HEK293 (cell line): ENCODE data around the gene TCF12.

ENCODE experiments used
- CTCF ChIA-PET: fragments of 350-600 bp; formaldehyde crosslinking; extraction: SDS; loops from one replicate; lab custom pipeline; 2021; ENCODE audit warnings: antibody characterized with exemption; lab: Yijun Ruan, JAX
- POLR2A ChIA-PET: fragments of 300-600 bp; formaldehyde crosslinking; extraction: SDS; loops from one replicate; lab custom pipeline; 2020; ENCODE audit warnings: antibody characterized with exemption, inconsistent platforms; lab: Yijun Ruan, JAX
- H3K27ac ChIP-seq: fragments of 200-500 bp; sonication (Bioruptor generic); 2 replicates; pipeline ENCODE4 v1.5.1; 2014; ENCODE audit warnings: low read depth, low read length, control low read depth, inconsistent platforms; ENCODE audit errors: extremely low read depth
- H3K36me3 ChIP-seq, 2 experiments: fragments of 200-500 bp in 1 of 2; sonication (Bioruptor generic) in 1 of 2; 1 replicate in 1 of 2; 2 replicates in 1 of 2; pipeline ENCODE4 v1.5.1; 2014 to 2017; ENCODE audit warnings: inconsistent platforms in 2 of 2, low read length in 2 of 2; ENCODE audit not compliant: control insufficient read depth in 2 of 2, insufficient read depth in 1 of 2
- H3K4me1 ChIP-seq: fragments of 200-500 bp; sonication (Bioruptor generic); 2 replicates; pipeline ENCODE4 v1.5.1; 2014; ENCODE audit warnings: mild to moderate bottlenecking, low read length, inconsistent platforms; ENCODE audit not compliant: control insufficient read depth, insufficient read depth
- H3K4me3 ChIP-seq: 2 replicates; pipeline ENCODE4 v1.5.1; 2011; ENCODE audit warnings: low read depth, mild to moderate bottlenecking, control low read depth, low read length, moderate library complexity
- H3K9me3 ChIP-seq: fragments of 200-500 bp; sonication (Bioruptor generic); 2 replicates; pipeline ENCODE4 v1.5.1; 2014; ENCODE audit warnings: low read depth, low read length, inconsistent platforms; ENCODE audit not compliant: control insufficient read depth, insufficient read depth
- KLF16 ChIP-seq: fragments of 450-650 bp; formaldehyde crosslinking; IDR thresholded peaks from 2 replicates; pipeline ENCODE4 v1.5.1; 2017; ENCODE audit warnings: missing biosample characterization, missing genetic modification characterization
- REPIN1 ChIP-seq: fragments of 450-650 bp; formaldehyde crosslinking; IDR thresholded peaks from 2 replicates; pipeline ENCODE4 v1.5.1; 2017; ENCODE audit warnings: missing biosample characterization, missing genetic modification characterization, low read depth
- YY1 ChIP-seq: fragments of 450-650 bp; formaldehyde crosslinking; IDR thresholded peaks from 2 replicates; pipeline ENCODE4 v1.5.1; 2018; ENCODE audit warnings: missing biosample characterization, missing genetic modification characterization
- ZBTB17 ChIP-seq: fragments of 450-650 bp; formaldehyde crosslinking; IDR thresholded peaks from 2 replicates; pipeline ENCODE4 v1.5.1; 2016; ENCODE audit warnings: missing biosample characterization, missing genetic modification characterization
- ZNF112 ChIP-seq: fragments of 450-650 bp; formaldehyde crosslinking; IDR thresholded peaks from 2 replicates; pipeline ENCODE4 v1.5.0; 2017; ENCODE audit warnings: missing biosample characterization, missing genetic modification characterization
- ZNF114 ChIP-seq: fragments of 450-650 bp; formaldehyde crosslinking; IDR thresholded peaks from 2 replicates; pipeline ENCODE4 v1.5.0; 2017; ENCODE audit warnings: missing biosample characterization, missing genetic modification characterization
- ZNF138 ChIP-seq: fragments of 450-650 bp; formaldehyde crosslinking; IDR thresholded peaks from 2 replicates; pipeline ENCODE4 v1.5.1; 2016; ENCODE audit warnings: missing biosample characterization, missing genetic modification characterization, borderline replicate concordance
- ZNF169 ChIP-seq: fragments of 450-650 bp; formaldehyde crosslinking; IDR thresholded peaks from 2 replicates; pipeline ENCODE4 v1.5.1; 2016; ENCODE audit warnings: missing biosample characterization, missing genetic modification characterization
- ZNF214 ChIP-seq: fragments of 450-650 bp; formaldehyde crosslinking; IDR thresholded peaks from 2 replicates; pipeline ENCODE4 v1.5.1; 2017; ENCODE audit warnings: missing biosample characterization, mild to moderate bottlenecking, missing genetic modification characterization, borderline replicate concordance
- ZNF248 ChIP-seq: fragments of 450-650 bp; formaldehyde crosslinking; IDR thresholded peaks from 2 replicates; pipeline ENCODE4 v1.5.1; 2017; ENCODE audit warnings: missing biosample characterization, missing genetic modification characterization
- ZNF416 ChIP-seq: fragments of 450-650 bp; formaldehyde crosslinking; IDR thresholded peaks from 2 replicates; pipeline ENCODE4 v1.5.1; 2016; ENCODE audit warnings: missing biosample characterization, missing genetic modification characterization
- ZNF426 ChIP-seq: fragments of 450-650 bp; formaldehyde crosslinking; IDR thresholded peaks from 2 replicates; pipeline ENCODE4 v1.5.1; 2017; ENCODE audit warnings: missing biosample characterization, missing genetic modification characterization, mild to moderate bottlenecking, inconsistent platforms, moderate library complexity
- ZNF521 ChIP-seq: fragments of 450-650 bp; formaldehyde crosslinking; IDR thresholded peaks from 2 replicates; pipeline ENCODE4 v1.5.1; 2017; ENCODE audit warnings: missing biosample characterization, mild to moderate bottlenecking, missing genetic modification characterization
- ZNF549 ChIP-seq: fragments of 450-650 bp; IDR thresholded peaks from 2 replicates; pipeline ENCODE4 v1.5.1; 2018; ENCODE audit warnings: missing biosample characterization, missing genetic modification characterization, mild to moderate bottlenecking, inconsistent platforms, moderate library complexity
- ZNF561 ChIP-seq: fragments of 450-650 bp; IDR thresholded peaks from 2 replicates; pipeline ENCODE4 v1.5.1; 2018; ENCODE audit warnings: missing biosample characterization, missing genetic modification characterization, borderline replicate concordance
- ZNF596 ChIP-seq: fragments of 450-650 bp; IDR thresholded peaks from 2 replicates; pipeline ENCODE4 v1.5.0; 2018; ENCODE audit warnings: missing biosample characterization, mild to moderate bottlenecking, missing genetic modification characterization, moderate library complexity
- TF ChIP-seq, protein P1 (sequence below): fragments of 450-650 bp; formaldehyde crosslinking; optimal IDR thresholded peaks from 2 replicates; pipeline ENCODE3; 2016; ENCODE audit warnings: missing biosample characterization, mild to moderate bottlenecking, missing genetic modification characterization
- TF ChIP-seq, protein P2 (sequence below): fragments of 450-650 bp; formaldehyde crosslinking; IDR thresholded peaks from 2 replicates; pipeline ENCODE4 v1.5.1; 2016; ENCODE audit warnings: missing biosample characterization, missing genetic modification characterization
- TF ChIP-seq, protein P3 (sequence below): fragments of 450-650 bp; formaldehyde crosslinking; IDR thresholded peaks from 2 replicates; pipeline ENCODE4 v1.5.1; 2016; ENCODE audit warnings: missing biosample characterization, missing genetic modification characterization, low read depth
- TF ChIP-seq, protein P4 (sequence below): fragments of 450-650 bp; formaldehyde crosslinking; IDR thresholded peaks from 2 replicates; pipeline ENCODE4 v1.5.1; 2016; ENCODE audit warnings: missing biosample characterization, missing genetic modification characterization
- TF ChIP-seq, protein P5 (sequence below): IDR thresholded peaks from 2 replicates; pipeline ENCODE4 v1.6.1; 2011; ENCODE audit warnings: mild to moderate bottlenecking, low read depth, low read length, borderline replicate concordance
- TF ChIP-seq, protein P6 (sequence below): fragments of 450-650 bp; formaldehyde crosslinking; IDR thresholded peaks from 2 replicates; pipeline ENCODE4 v1.5.1; 2016; ENCODE audit warnings: missing biosample characterization, missing genetic modification characterization

Gene TCF12

DNA sequence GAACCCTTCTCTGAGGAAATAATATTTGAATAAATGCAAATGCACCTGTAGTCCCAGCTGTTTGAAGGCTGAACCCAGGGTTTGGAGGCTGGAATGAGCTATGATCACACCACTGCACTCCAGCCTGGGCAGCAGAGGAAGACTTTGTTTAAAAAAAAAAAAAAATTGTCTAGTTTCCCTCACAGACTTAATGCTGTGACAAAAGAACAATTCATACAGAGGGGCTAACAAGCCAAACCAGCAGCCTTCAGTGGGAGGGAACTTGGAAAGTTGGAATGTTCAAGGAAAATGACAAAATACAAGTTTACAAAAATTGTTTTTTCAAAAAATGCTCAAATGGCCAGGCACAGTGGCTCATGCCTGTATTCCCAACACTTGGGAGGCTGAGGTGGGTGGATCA lies 229.8 kb downstream of the TCF12 start:
- Histone ChIP-seq H3K27ac (no peak overlapping the region), H3K36me3 (peaks cover 0 to 4% of the 10 kb centered on the region in 2 experiments; a peak in 1 of 3 replicates), H3K9me3 (no peaks in the 10 kb centered on the region), H3K4me1 (peaks cover 5% of the 10 kb centered on the region; the same call in 1 of the 2 replicates), H3K4me3 (no peak overlapping the region)
- CTCF ChIA-PET, result interaction anchor here (0.7 to 3.6 kb wide), 3 partner anchors 10 to 657 kb away, joined by 3 to 33 read pairs (median 4); no protein-coding TSS in a partner anchor
- TF ChIP-seq ZNF112 (tag by site-specific recombination), result no peak
- TF ChIP-seq KLF16 (tag by site-specific recombination), result no peak
- TF ChIP-seq ZNF561 (tag by site-specific recombination), result no peak
- TF ChIP-seq, protein P1, sequence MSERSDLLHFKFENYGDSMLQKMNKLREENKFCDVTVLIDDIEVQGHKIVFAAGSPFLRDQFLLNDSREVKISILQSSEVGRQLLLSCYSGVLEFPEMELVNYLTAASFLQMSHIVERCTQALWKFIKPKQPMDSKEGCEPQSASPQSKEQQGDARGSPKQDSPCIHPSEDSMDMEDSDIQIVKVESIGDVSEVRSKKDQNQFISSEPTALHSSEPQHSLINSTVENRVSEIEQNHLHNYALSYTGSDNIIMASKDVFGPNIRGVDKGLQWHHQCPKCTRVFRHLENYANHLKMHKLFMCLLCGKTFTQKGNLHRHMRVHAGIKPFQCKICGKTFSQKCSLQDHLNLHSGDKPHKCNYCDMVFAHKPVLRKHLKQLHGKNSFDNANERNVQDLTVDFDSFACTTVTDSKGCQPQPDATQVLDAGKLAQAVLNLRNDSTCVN (tag by site-specific recombination), result no peak
- no peak for TF ChIP-seq ZNF169 (tag by site-specific recombination)
- no peak for TF ChIP-seq ZNF214
- TF ChIP-seq, protein P2, sequence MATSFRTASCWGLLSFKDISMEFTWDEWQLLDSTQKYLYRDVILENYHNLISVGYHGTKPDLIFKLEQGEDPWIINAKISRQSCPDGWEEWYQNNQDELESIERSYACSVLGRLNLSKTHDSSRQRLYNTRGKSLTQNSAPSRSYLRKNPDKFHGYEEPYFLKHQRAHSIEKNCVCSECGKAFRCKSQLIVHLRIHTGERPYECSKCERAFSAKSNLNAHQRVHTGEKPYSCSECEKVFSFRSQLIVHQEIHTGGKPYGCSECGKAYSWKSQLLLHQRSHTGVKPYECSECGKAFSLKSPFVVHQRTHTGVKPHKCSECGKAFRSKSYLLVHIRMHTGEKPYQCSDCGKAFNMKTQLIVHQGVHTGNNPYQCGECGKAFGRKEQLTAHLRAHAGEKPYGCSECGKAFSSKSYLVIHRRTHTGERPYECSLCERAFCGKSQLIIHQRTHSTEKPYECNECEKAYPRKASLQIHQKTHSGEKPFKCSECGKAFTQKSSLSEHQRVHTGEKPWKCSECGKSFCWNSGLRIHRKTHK, result no peak
- no peak for TF ChIP-seq ZNF549 (tag by site-specific recombination)
- TF ChIP-seq ZNF138 (tag by site-specific recombination), result no peak
- TF ChIP-seq ZNF521, result no peak
- TF ChIP-seq YY1 (tag by site-specific recombination), result no peak
- TF ChIP-seq ZNF596 (tag by site-specific recombination), result no peak
- TF ChIP-seq, all 188 proteins: peak for 0
- POLR2A ChIA-PET, result no interaction called here

DNA sequence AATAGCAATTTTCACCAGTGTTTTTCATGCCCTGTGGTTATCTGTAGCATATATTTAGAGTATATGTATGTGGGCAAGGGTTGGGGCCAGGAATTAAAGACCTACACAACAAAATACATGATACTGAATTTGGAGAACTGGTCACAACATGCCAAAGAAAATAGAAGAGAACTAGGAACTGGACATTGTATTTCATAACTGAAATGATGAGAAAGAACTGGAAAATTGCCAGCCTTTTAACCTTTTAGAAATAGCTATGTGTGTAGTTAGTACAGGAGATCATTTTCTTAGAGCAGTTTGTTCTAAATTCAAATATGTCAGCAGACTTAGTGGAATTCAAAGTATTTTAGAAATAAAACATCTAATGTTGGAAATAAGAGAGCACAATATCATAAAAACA lies 230.8 kb downstream of the TCF12 start:
- H3K36me3 ChIP-seq, result peaks cover 0 to 4% of the 10 kb centered on the region in 2 experiments; a peak in 1 of 3 replicates
- peaks cover 5% of the 10 kb centered on the region; the same call in 1 of the 2 replicates for H3K4me1 ChIP-seq
- ChIA-PET POLR2A (no interaction called here), CTCF (interaction anchor here (0.6 to 1.6 kb wide), 4 partner anchors 11 to 519 kb away, joined by 3 to 6 read pairs (median 4); no protein-coding TSS in a partner anchor)
- no peak overlapping the region for H3K4me3 ChIP-seq
- H3K9me3 ChIP-seq, result no peaks in the 10 kb centered on the region
- TF ChIP-seq, protein P3, sequence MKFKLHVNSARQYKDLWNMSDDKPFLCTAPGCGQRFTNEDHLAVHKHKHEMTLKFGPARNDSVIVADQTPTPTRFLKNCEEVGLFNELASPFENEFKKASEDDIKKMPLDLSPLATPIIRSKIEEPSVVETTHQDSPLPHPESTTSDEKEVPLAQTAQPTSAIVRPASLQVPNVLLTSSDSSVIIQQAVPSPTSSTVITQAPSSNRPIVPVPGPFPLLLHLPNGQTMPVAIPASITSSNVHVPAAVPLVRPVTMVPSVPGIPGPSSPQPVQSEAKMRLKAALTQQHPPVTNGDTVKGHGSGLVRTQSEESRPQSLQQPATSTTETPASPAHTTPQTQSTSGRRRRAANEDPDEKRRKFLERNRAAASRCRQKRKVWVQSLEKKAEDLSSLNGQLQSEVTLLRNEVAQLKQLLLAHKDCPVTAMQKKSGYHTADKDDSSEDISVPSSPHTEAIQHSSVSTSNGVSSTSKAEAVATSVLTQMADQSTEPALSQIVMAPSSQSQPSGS (tag by site-specific recombination), result no peak
- H3K27ac ChIP-seq, result no peak overlapping the region

DNA sequence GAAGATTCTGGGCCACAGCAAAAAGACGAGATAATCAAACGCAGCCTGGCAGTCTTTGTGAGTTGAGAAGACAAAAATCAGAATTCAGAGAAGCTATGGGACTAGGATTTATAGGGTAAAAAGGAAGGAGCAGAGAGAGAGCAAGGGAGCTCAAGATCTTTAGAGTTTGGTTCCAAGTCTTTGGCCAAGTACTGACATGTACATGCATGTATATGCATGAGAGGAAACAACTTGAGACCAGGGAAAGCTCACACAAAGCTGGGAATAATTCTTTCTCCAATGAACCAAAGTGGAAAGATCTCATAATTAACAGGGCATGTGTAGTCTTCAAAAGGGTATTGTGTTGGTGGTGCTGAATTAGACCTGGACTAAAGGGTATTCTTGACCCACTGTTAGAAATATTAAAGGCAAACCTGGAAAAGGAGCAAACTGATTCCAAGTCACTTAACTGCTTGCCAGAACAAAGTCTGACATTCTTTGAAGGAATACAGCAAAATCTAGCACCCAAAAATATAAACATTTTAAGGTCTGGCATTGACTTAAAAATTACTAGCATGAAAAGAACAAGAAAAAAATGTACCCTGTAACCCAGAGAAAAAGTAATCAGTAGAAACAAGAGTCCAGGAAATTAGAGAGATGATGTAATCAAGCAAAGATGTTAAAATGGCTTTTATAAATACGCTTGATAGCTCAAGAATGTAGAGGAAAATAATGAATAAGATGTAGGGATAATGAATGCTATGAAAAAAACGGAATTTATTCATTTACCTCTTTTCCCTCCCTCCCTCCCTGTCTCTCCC lies 231.8 kb downstream of the TCF12 start:
- no peak overlapping the region for H3K27ac ChIP-seq
- H3K4me3 ChIP-seq, result no peak overlapping the region
- POLR2A ChIA-PET, result no interaction called here
- no peaks in the 10 kb centered on the region for H3K9me3 ChIP-seq
- CTCF ChIA-PET, result interaction anchor here (0.6 to 1.6 kb wide), 3 partner anchors 12 to 156 kb away, joined by 4 to 6 read pairs (median 4); no protein-coding TSS in a partner anchor
- H3K4me1 ChIP-seq, result peaks cover 5% of the 10 kb centered on the region; the same call in 1 of the 2 replicates
- peaks cover 0 to 4% of the 10 kb centered on the region in 2 experiments; a peak in 1 of 3 replicates for H3K36me3 ChIP-seq
- TF ChIP-seq ZNF426 (tag by site-specific recombination) (no peak), REPIN1 (tag by site-specific recombination) (no peak), ZNF114 (tag by site-specific recombination) (no peak), ZNF248 (tag by site-specific recombination) (no peak), ZNF416 (no peak), ZBTB17 (tag by site-specific recombination) (no peak)
- TF ChIP-seq, protein P4, sequence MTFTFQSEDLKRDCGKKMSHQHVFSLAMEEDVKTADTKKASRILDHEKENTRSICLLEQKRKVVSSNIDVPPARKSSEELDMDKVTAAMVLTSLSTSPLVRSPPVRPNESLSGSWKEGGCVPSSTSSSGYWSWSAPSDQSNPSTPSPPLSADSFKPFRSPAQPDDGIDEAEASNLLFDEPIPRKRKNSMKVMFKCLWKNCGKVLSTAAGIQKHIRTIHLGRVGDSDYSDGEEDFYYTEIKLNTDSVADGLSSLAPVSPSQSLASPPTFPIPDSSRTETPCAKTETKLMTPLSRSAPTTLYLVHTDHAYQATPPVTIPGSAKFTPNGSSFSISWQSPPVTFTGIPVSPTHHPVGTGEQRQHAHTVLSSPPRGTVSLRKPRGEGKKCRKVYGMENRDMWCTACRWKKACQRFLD (tag by site-specific recombination), result no peak
- TF ChIP-seq, protein P5, sequence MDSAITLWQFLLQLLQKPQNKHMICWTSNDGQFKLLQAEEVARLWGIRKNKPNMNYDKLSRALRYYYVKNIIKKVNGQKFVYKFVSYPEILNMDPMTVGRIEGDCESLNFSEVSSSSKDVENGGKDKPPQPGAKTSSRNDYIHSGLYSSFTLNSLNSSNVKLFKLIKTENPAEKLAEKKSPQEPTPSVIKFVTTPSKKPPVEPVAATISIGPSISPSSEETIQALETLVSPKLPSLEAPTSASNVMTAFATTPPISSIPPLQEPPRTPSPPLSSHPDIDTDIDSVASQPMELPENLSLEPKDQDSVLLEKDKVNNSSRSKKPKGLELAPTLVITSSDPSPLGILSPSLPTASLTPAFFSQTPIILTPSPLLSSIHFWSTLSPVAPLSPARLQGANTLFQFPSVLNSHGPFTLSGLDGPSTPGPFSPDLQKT, result no peak
- TF ChIP-seq, protein P6, sequence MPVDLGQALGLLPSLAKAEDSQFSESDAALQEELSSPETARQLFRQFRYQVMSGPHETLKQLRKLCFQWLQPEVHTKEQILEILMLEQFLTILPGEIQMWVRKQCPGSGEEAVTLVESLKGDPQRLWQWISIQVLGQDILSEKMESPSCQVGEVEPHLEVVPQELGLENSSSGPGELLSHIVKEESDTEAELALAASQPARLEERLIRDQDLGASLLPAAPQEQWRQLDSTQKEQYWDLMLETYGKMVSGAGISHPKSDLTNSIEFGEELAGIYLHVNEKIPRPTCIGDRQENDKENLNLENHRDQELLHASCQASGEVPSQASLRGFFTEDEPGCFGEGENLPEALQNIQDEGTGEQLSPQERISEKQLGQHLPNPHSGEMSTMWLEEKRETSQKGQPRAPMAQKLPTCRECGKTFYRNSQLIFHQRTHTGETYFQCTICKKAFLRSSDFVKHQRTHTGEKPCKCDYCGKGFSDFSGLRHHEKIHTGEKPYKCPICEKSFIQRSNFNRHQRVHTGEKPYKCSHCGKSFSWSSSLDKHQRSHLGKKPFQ, result no peak
